GM12878 (cell line): ENCODE data around the gene RBMS3. TPM values are rescaled to one million over a fixed set of nuclear protein-coding genes. Genes with fewer than 3 reads are reported as not detected.

Source experiments
- ATAC-seq: fragments of 200-7000 bp; cut with Tn5 transposase; 3 replicates; pipeline ENCODE4 v1.9.1; 2020; ENCODE audit warnings: mild to moderate bottlenecking, moderate library complexity
- BruUV-seq: library from RNA; stranded (reverse); fragments of 400-500 nt; replicated peaks from 2 replicates; lab custom pipeline; 2021; lab: Mats Ljungman, UMichigan
- CTCF ChIA-PET: fragments of 300-600 bp; sonication (Branson Sonifier 250); formaldehyde crosslinking; extraction: SDS; loops from one replicate; lab custom pipeline; 2021; ENCODE audit warnings: inconsistent platforms; lab: Yijun Ruan, JAX
- POLR2A ChIA-PET: fragments of 350-600 bp; formaldehyde crosslinking; extraction: SDS; loops from one replicate; lab custom pipeline; 2021; ENCODE audit warnings: inconsistent platforms; lab: Charles Lee
- RAD21 ChIA-PET: fragments of 300-600 bp; sonication (Branson Sonifier 250); formaldehyde crosslinking; loops from one replicate; lab custom pipeline; 2023; ENCODE audit warnings: antibody characterized with exemption; ENCODE audit not compliant: unreplicated experiment; lab: Charles Lee
- SMC1A ChIA-PET: fragments of 300-600 bp; sonication (Branson Sonifier 250); formaldehyde crosslinking; loops from one replicate; lab custom pipeline; 2023; ENCODE audit not compliant: unreplicated experiment, uncharacterized antibody; lab: Charles Lee
- DNase-seq: peaks from one replicate; pipeline ENCODE4 v3.0.0-alpha.2; 2011; ENCODE audit warnings: low read depth, low spot score
- FAIRE-seq: peaks from 3 replicates; lab custom pipeline; 2011; peaks lifted over from hg19 to GRCh38; lab: Jason Lieb, UNC
- H2AFZ ChIP-seq: 2 replicates; pipeline ENCODE4 v1.6.0; 2011; ENCODE audit warnings: low read depth, low read length, control low read depth; ENCODE audit not compliant: control insufficient read depth
- H3K27ac ChIP-seq: 2 replicates; pipeline ENCODE4 v1.5.1; 2011; ENCODE audit warnings: control low read depth; ENCODE audit not compliant: control insufficient read depth, insufficient read depth
- H3K27me3 ChIP-seq, 2 experiments: replicated peaks in 1 of 2; 2 replicates each; pipeline versions ENCODE4 v1.6.0 to v1.6.1; 2011; ENCODE audit warnings: low read length in 1 of 2; ENCODE audit not compliant: control insufficient read depth in 2 of 2, insufficient read depth in 2 of 2
- H3K36me3 ChIP-seq, 2 experiments: 2 replicates each; pipeline ENCODE4 v1.5.1; 2011; ENCODE audit warnings: low read length in 1 of 2; ENCODE audit not compliant: control insufficient read depth in 2 of 2, insufficient read depth in 2 of 2
- H3K4me1 ChIP-seq: 2 replicates; pipeline ENCODE4 v1.6.1; 2011; ENCODE audit warnings: mild to moderate bottlenecking, low read length, moderate library complexity, mixed read lengths; ENCODE audit not compliant: control insufficient read depth, insufficient read depth
- H3K4me2 ChIP-seq: 2 replicates; pipeline ENCODE4 v1.6.0; 2011; ENCODE audit warnings: control low read depth; ENCODE audit not compliant: control insufficient read depth, insufficient read depth
- H3K4me3 ChIP-seq: fragments of 200-600 bp; sonication (generic); 2 replicates; pipeline ENCODE4 v1.5.1; 2016
- H3K79me2 ChIP-seq: 2 replicates; pipeline ENCODE4 v1.6.0; 2011; ENCODE audit warnings: low read length; ENCODE audit not compliant: control insufficient read depth, insufficient read depth
- H3K9ac ChIP-seq: 2 replicates; pipeline ENCODE4 v1.8.0; 2011; ENCODE audit warnings: low read length, control low read depth, mixed read lengths; ENCODE audit not compliant: control insufficient read depth, insufficient read depth
- H3K9me3 ChIP-seq: replicated peaks from 3 replicates; pipeline ENCODE4 v1.5.1; 2011; ENCODE audit warnings: mild to moderate bottlenecking, low read length; ENCODE audit not compliant: control insufficient read depth, insufficient read depth
- H4K20me1 ChIP-seq: 2 replicates; pipeline ENCODE4 v1.6.0; 2011; ENCODE audit not compliant: control insufficient read depth, insufficient read depth
- CHD1 ChIP-seq: IDR thresholded peaks from 2 replicates; pipeline ENCODE4 v1.6.1; 2012; ENCODE audit warnings: low read depth, low read length, improper control_type of control experiment
- FOS ChIP-seq: IDR thresholded peaks from 3 replicates; pipeline ENCODE4 v1.6.1; 2011; ENCODE audit warnings: borderline replicate concordance; ENCODE audit not compliant: insufficient read length; ENCODE audit errors: extremely low read depth
- GATAD2B ChIP-seq: fragments of 450-650 bp; conservative IDR thresholded peaks from 2 replicates; pipeline ENCODE4 v1.6.1; 2017; ENCODE audit warnings: low read depth, mild to moderate bottlenecking, moderate library complexity
- HCFC1 ChIP-seq: fragments of 150-350 bp; IDR thresholded peaks from 2 replicates; pipeline ENCODE4 v1.6.1; 2014; ENCODE audit warnings: low read length
- HDGF ChIP-seq: fragments of 450-650 bp; IDR thresholded peaks from 2 replicates; pipeline ENCODE4 v1.6.1; 2016; ENCODE audit warnings: antibody characterized with exemption
- POLR2AphosphoS2 ChIP-seq: IDR thresholded peaks from 2 replicates; pipeline ENCODE4 v1.6.1; 2011; ENCODE audit warnings: low read depth, mild to moderate bottlenecking, low read length, improper control_type of control experiment, moderate library complexity
- REST ChIP-seq: IDR thresholded peaks from 2 replicates; pipeline ENCODE4 v1.6.1; 2012; ENCODE audit warnings: mild to moderate bottlenecking, low read depth, low read length
- SIN3A ChIP-seq: IDR thresholded peaks from 2 replicates; pipeline ENCODE4 v1.6.1; 2012; ENCODE audit warnings: low read depth, low read length, improper control_type of control experiment
- ZNF207 ChIP-seq: fragments of 450-650 bp; IDR thresholded peaks from 2 replicates; pipeline ENCODE4 v1.6.1; 2014; ENCODE audit warnings: antibody characterized with exemption, mild to moderate bottlenecking, borderline replicate concordance
- WGBS: methylation state at CpG from one replicate; pipeline ENCODE4 v1.1.6; 2016; ENCODE audit warnings: low lambda C conversion rate; ENCODE audit not compliant: insufficient replicate concordance, insufficient coverage; ENCODE audit errors: missing lambda C conversion rate; 5-methylcytosine and 5-hydroxymethylcytosine counted together
- in situ Hi-C: fragments of 300-500 bp; cut with MboI; formaldehyde crosslinking; loops from 9 replicates; pipeline ENCODE4 v1.14.3; 2018; ENCODE audit warnings: mixed read lengths
- intact Hi-C: fragments of 100-400 bp; cut with micrococcal nuclease; formaldehyde crosslinking; loops from one replicate; pipeline ENCODE4 v1.14.2; 2022; ENCODE audit not compliant: unreplicated experiment
- polyA plus RNA-seq, 11 experiments: library from polyadenylated mRNA; depleted of rRNA in 4 of 11; unstranded in 6 of 11; stranded (reverse) in 5 of 11; fragments of >200 nt; fragmentation: Nextera tagmentation in 4 of 11; fragmentation: Illumina TruSeq in 1 of 11; extraction: Ambion mirVana in 4 of 11; extraction: Trizol in 1 of 11; gene quantifications; 1 replicate in 1 of 11; 2 replicates in 10 of 11; pipeline versions ENCODE4 v1.2.1 to v1.2.3, GENCODE V29; 2011 to 2016; ENCODE audit warnings: inconsistent platforms in 2 of 11, missing spikeins in 2 of 11, low read depth in 1 of 11
- total RNA-seq, 4 experiments: library from RNA; depleted of rRNA in 3 of 4; stranded (reverse); fragments of >200 nt in 3 of 4; fragmentation: Illumina TruSeq in 1 of 4; extraction: Trizol in 1 of 4; gene quantifications; 2 replicates each; pipeline versions ENCODE4 v1.2.1 to v1.2.3, GENCODE V29; 2013 to 2021

Gene RBMS3
- total and polyA plus RNA-seq, 10 of the 15 experiments (the other 5 are each of a cell fraction or from before 2014, with no cell fraction given): 0.79 to 4.7 (median 3.1) TPM

DNA sequence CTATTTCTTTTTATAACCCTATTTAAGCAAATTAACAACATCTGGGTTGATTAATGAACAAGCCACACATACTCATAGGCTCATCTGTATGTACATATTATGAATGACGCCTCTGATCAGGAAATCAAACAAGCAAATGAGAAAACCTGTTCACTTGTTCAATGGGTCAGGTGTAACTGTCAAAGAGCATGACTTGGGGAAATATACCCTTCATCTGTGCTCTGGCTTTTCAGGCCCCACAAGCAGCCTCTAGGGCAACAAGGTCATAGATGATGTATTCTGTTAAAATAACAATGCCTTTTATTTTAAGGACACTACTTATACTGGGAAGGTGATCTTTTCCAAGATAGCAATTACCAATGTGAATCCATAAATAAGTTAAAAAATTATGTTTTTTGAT lies 102.0 kb downstream of the RBMS3 start:
- ChIA-PET POLR2A (no interaction called here), RAD21 (no interaction called here), CTCF (interaction anchor here (0.8 to 1.1 kb wide), 2 partner anchors 16 to 20 kb away, joined by 3 read pairs; no protein-coding TSS in a partner anchor), SMC1A (no interaction called here)
- Histone ChIP-seq H3K4me3 (no peak overlapping the region), H3K9ac (no peak overlapping the region), H3K36me3 (no peaks in the 10 kb centered on the region), H3K79me2 (no peaks in the 10 kb centered on the region), H3K27ac (no peak overlapping the region), H3K4me2 (no peak overlapping the region), H3K27me3 (no peaks in the 10 kb centered on the region), H2AFZ (no peak overlapping the region), H4K20me1 (no peaks in the 10 kb centered on the region), H3K4me1 (no peaks in the 10 kb centered on the region), H3K9me3 (peaks cover 2% of the 10 kb centered on the region)
- WGBS: 24% methylated on average over 1 of the region's 1 CpG
- BruUV-seq: no TSS peak
- in situ Hi-C loops: no loop called here
- intact Hi-C loops: no loop called here
- ATAC-seq (no peak), DNase-seq (no peak), FAIRE-seq (no peak)
- TF ChIP-seq FOS: no peak
- no peak for TF ChIP-seq ZNF207
- TF ChIP-seq REST: no peak
- TF ChIP-seq SIN3A: no peak
- no peak for TF ChIP-seq POLR2AphosphoS2
- TF ChIP-seq HDGF: no peak
- no peak for TF ChIP-seq HCFC1
- no peak for TF ChIP-seq GATAD2B
- no peak for TF ChIP-seq CHD1
